Left cardiac atrium (tissue), 4 donors: ENCODE data around the gene LRRC14B. TPM values are rescaled to one million over a fixed set of nuclear protein-coding genes. Genes with fewer than 3 reads are reported as not detected.

Experiments used
- ATAC-seq, 2 donors: fragments of 200-7000 bp; cut with Tn5 transposase; one replicate each; pipeline ENCODE4 v1.9.1; 2020; ENCODE audit warnings: mild to moderate bottlenecking in 2 of 2, moderate library complexity in 2 of 2
- DNase-seq: peaks from one replicate; pipeline ENCODE4 v3.0.0-alpha.2; 2020
- intact Hi-C, 2 donors: fragments of 100-400 bp; cut with DNase I; formaldehyde crosslinking; loops; one replicate each; pipeline versions ENCODE4 v1.14.1 to v1.15.1; 2022 to 2023
- long read RNA-seq: library from polyadenylated mRNA; unstranded; transcript quantifications from one replicate; pipeline ENCODE4 v2.0.0, GENCODE V29; 2021
- total RNA-seq, 2 donors: library from RNA; stranded (reverse); fragmentation: NEBNext Ultra II Directional; extraction: Animal tissue kit (Norgen Biotek cat#: 25700); gene quantifications; one replicate each; pipeline ENCODE4 v1.2.1, GENCODE V29; 2021
- donor health status: DM: no; HTN: yes; CAD: no.
- donor health status: DM: no; HTN: yes; CAD: no; lungs with severe emphysema.
- donor health status: DM: yes; HTN: yes; CAD: no.
- donor health status: Dilated cardiomyopathy.

The LRRC14B gene
- 10 to 100 TPM; 16.5 to 35.9 TPM for total RNA-seq
- long read RNA-seq, transcript LRRC14B-201 (2 exons, 1,573 nt), result major isoform, 35 of 36 reads
- long read RNA-seq, partial matches to known transcripts, result 0 of 36 reads
- long read RNA-seq, other reads (novel, unspliced or antisense), result 1 of 36 reads

DNA sequence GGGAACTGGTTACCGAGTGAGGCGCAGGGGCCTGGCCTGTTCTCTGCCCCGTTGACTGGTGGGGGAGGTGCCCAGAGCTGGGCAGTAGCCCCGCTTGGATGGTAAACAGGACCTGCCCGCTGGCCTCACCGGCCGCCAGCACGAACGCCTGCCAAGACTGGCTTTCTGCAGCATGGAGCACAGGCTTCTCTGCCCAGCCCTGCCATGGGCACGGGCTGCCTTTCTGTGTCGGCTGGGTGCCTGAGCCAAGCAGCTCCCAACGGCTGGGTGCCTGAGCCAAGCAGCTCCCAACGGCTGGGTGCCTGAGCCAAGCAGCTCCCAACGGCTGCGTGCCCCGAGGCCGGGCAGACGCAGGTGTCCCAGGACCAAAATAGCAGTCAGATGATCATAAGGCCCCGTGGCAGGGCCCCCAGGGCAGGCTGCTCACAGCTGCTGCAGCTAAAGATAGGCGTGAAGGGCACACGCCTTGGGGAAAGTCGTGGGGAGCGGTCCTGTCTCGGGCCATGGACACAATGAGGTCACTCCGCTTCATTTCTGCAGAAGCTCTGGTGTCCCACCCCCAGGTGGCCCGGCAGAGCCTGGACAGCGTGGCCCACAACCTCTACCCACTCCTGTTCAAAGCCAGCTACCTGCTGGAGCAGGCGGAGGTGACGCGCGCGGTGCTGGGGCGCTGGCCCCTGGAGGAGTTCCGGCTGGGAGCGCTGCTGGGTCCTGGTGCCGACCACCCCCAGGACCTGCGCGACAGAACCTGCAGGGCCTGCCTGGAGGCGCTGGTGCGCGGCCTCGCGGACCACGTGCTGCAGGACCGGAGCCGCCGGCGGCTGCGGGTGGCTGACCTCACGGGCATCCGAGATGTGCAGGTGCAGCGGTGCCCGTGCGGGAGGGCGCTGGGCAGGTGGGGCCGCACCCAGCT lies at the start of gene LRRC14B:
Gene LRRC14B, plus strand, starts transcription at position 460 of the 913 bp plus-strand sequence. Its CDS starts 44 bp downstream, at position 504.
- intact Hi-C loops, result no loop called here
- peak; percentile 66 to 73 for ATAC-seq
- DNase-seq, result peak; percentile 71

DNA sequence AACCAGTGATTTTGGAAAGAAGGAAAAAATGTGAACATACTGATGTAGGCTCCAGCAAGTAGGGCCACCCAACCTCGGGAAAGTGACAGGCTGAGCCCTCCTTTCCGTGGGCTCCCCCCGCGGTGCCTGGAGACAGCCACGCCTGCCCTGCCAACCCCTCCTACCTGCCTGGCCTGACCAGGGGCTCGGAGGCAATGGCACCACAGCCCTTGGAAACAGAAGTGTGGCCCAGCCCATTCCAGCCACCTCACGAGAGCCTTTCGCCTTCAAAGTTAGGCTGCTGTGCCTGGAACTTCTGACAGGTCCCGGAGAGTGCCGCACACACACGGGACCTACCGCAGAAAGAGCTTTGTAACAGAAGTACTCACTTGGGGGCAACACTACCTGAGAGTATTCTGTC lies 49.5 kb upstream of the LRRC14B start:
- intact Hi-C loops, result no loop called here
- ATAC-seq (no peak), DNase-seq (no peak)

DNA sequence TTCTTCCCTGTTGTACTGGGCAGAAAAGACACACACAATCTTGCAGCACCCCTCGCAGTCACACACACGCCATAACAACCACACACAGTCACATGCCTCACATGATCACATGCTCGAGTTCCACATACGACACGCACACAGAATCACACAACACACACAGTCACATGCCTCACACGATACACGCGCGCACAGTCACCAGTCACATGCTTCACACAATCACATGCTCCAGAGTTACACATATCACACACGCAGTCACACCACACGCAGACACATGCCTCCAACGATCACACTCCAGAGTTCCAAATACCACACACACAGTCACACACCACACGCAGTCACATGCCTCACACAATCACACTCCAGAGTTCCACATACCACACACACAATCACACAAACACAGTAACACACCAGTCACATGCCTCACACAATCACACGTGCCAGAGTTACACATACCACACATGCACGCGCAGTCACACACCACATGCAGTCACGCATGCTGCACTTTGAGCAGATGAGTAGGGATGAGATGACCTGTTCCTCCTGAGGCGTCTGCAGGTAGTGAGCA lies 49.0 kb upstream of the LRRC14B start:
- intact Hi-C loops, result no loop called here
- ATAC-seq, result no peak
- no peak for DNase-seq

DNA sequence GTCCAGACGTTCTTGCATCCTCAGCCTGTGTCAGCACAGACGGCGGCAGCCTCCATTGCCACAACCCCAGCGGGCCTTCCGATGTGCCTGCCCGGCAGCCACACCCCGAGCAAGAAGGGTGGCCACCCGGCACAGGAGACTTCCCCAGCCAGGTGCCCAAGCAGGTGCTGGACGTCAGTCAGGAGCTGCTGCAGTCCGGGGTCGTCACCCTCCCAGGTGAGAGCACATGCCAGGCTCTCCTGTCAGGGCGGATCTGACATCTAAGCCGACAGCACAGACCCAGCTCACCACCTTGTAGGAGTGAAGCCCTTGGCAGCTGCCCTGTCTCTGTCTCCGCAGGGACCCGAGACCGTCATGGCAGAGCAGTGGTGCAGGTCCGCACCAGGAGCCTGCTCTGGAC lies 48.3 kb upstream of the LRRC14B start:
- intact Hi-C loops, result no loop called here
- DNase-seq (no peak), ATAC-seq (no peak)

DNA sequence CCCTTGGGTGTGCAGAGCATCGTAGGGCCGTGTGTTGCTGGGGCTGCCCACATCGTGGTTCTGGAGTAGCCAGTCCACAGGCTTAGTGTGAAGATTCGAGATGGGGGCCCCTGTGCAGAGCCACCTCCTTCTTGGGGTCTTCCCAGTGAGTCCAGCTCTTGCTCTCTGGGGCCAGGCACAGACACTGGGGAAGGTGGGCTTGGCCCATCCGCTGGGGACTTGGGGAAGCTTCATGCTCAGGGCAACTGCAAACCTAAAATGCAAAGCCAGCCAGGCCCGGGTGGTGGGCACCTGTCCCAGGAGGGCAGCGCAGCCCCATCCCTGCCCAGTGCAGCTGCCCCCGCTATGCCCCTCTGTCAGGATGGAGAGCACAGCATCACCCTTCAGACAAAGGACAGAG lies 46.4 kb upstream of the LRRC14B start:
- ATAC-seq (no peak), DNase-seq (no peak)
- intact Hi-C loops, result no loop called here

DNA sequence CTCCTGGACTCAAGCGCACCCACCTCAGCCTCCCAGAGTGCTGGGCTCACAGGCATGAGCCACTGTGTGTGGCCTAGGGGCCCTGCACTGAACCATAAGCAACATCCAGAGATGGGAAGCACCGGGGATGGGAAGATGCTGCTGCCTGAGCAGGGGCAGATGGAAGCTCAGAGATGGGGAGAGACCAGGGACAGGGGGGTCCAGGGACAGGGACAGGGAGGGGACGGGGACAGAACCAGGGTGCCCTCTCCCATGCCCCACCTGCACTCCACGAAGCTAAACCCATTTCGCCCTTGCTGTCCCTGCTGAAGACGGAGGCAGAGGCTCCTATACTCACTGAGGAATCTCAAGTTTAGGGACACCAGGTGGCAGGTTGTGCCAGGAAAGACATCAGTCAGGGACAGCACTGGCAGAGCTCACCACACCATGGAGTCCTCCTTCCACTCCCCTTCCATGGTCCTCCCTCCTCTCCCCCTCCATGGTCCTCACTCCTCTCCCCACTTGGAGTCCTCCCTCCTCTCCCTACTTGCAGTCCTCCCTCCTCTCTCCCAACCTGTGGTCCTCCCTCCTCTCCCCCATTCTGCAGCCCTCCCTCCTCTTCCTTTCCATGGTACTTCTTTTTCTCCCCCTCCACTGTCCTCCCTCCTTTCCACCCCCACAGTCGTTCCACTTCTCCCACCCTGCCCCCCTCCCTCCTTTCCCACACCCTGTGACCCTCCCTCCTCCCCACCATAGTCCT lies 45.5 kb upstream of the LRRC14B start:
- intact Hi-C loops, result no loop called here
- ATAC-seq (no peak), DNase-seq (no peak)

DNA sequence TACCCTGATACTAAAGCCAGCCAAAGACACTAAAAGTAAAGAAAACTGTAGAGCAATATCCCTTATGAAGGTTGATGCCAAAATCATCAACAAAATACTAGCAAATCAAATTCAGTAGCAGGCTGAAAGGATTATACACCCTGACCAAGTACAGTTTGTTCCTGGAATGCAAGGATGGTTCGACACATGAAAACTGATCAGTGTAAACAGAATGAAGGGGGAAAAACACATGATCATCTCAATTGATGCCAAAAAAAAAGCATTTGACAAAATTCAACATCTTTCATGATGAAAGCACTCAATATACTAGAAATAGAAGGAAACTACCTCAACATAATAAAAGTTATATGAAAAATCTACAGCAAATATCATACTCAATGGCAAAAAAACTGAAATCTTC lies 43.5 kb upstream of the LRRC14B start:
- no peak for DNase-seq
- ATAC-seq, result no peak
- intact Hi-C loops, result no loop called here

DNA sequence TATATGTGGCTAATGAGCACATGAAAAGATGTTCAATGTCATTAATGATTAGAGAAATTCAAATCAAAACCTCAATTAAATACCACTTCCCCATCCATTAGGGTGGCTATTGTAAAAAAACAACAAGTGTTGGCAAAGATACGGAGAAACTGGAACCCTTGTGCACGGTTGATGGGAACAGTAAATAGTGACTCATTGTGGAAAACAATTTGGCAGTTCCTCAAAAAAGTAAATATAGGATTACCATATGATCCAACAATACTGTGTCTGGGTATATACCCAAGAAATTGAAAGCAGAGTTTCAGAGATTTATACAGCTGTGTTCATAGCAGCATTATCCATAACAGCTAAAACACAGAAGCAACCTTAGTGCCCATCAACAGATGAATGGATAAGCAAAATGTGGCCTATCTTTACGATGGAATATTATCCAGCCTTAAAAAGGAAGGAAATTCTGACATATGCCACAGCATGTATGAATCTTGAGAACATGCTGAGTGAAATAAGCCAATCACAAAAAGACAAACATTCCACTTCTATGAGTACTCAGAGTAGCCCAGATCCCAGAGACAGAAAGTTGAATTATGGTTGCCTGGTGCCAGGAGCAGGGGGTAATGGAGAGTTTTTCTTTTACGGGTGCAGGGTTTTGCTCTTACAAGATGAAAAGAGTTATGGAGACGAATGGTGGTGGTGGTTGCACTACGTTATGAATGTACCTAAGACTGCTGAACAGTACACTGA lies 41.4 kb upstream of the LRRC14B start:
- no peak for ATAC-seq
- no peak for DNase-seq
- intact Hi-C loops, result no loop called here

DNA sequence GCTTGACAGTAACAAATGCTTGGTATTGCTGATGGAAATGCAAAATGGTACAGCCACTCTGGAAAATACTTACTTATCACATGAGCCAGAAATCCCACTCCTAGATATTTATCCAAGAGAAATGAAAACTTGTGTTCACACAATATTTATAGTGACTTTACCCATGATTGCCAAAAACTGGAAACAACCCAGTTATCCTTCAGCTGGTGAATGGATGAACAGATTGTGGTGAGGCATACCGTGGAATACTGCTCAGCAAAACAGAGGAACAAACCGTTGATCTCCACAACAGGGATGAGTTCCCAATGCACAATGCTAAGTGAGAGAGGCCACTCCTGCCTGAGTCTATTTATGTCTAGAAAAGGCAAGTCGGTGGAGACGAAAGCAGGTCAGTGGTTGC lies 40.5 kb upstream of the LRRC14B start:
- DNase-seq (no peak), ATAC-seq (no peak)
- intact Hi-C loops, result no loop called here

DNA sequence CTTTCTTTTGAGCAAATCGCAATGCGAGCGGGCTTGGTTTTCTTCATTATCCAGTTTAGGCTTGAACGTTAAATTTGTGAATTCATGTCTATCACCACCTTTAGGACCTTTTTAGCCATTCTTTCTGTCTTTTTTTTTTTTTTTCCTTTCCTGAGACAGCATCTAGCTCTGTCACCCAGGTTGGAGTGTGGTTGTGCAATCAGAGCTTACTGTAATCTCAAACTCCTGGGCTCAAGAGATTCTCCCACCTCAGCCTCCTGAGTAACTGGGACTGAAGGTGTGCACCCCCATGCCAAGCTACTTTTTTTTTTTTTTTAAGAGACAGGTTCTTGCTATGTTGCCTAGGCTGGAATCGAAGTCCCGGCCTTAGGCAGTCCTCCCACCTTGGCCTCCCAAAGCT lies 39.2 kb upstream of the LRRC14B start:
- intact Hi-C loops, result no loop called here
- DNase-seq (no peak), ATAC-seq (no peak)

DNA sequence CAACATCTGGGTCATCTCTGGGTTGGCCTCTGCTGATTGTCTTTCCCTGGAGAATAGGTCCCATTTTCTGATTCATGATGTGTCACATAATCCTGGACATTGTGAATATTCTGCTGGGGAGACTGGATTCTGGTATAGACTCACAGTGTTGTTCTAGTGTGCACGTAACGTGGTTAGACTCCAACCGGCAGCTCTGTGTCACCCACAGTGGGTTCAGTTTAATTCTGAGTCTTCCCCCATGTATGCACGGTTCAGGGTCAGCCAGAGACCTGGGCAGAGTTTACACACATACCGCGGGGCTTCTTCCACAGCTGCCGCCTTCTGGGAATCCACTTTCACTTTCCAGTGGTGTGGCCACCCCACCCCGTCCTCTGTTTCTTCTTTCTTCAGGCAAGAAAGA lies 38.0 kb upstream of the LRRC14B start:
- DNase-seq (no peak), ATAC-seq (no peak)
- intact Hi-C loops, result no loop called here

DNA sequence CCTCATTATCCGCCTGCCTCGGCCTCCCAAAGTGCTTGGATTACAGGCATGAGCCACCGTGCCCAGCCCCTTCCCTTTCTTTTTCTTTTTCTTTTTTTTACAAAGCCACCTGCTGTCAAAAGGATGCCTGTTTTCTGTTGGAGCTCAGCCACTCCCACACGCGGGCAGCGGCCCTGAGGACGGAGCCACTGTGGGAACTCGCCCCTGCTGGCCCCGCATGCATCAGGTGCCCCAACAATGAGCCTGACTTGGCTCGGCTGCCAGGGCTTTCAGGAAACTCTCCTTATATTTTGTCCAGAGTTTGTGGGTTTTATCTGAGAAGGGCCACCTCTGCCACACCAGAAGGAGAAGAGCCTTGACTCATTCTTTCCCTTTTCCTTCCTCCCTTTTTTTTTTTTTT lies 37.1 kb upstream of the LRRC14B start:
- ATAC-seq (no peak), DNase-seq (no peak)
- intact Hi-C loops, result no loop called here

DNA sequence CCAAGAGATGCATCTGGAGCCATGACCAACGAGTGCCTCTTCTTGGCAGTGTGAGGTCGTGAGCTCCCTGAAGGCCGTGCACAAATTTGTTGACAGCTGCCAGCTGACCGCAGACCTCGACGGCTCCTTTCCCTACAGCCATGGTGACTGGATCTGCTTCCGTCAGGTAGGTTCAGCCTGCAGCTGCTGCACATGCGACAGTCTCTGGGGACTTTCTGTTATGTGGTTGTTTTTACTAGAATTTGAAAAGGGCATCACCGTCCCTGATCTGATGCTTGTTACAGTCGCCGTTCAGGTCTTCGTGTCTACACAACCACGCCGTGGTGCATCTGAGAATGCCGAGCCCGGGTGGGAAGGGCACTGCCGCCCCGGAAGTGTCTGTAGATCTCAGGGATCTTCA lies 36.5 kb upstream of the LRRC14B start:
- ATAC-seq (no peak), DNase-seq (no peak)
- intact Hi-C loops, result no loop called here

DNA sequence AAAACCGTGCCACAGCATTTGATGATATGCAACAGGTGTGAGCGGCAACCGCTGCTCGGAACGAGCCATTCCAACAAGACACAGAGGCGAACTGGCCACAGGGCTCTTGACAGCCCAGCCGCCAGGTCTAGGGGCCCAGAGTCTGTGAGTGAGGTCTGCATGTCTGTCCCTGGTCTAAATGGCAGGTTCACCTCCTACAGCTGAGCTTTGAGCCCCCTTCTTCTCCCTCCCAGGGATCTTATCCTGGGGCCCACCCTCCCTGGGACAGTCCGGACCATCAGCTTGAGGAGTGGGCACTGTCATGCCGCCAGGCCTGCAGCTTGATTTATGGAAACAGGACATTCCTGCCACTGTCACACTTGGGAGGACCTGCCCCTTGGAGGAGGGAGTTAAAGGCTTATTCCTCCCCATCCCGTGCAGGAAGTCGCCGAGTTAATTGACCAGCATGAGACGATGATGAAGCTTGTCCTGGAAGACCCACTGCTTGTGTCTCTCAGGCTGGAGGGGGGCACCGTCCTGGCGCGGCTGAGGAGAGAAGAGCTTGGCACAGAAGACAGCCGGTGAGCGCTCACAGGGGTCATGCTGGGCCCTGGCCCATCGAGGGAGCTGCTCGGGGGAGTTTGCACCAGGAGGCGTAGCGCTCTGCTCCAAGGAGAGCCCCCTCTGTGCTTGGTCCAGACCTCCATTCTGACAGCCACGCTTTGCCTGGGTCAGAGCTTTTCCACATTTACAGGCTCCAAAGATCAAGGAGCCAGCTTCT lies 35.5 kb upstream of the LRRC14B start:
- intact Hi-C loops, result no loop called here
- ATAC-seq (no peak), DNase-seq (no peak)

DNA sequence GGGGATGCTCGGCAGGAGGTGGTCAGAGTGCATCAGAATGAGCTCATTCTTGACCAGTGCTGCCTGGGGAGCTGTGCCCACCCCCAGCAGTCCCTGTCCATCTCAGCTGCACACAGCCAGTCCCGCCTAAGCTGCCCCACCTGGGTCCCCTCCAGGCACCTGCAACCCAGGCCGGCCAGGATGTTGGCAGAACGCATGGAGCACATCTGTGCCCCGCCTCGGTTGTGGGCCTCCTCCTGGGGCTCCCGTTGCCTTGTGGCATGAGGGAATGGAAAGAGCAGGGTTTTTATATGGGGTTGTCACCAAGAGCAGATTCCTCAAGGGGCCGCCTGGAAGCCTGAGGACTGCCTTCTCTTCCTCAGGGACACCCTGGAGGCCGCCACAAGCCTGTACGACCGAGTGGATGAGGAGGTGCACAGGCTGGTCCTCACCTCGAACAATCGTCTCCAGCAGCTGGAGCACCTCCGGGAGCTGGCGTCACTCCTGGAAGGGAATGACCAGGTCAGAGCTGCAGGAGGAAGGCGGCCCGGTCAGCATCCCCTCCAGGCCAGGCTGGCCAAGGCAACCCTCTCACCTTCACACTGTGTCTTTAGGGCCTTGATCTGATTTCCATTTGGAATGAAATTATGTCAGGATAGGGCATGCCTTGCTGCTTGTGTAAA lies 34.8 kb upstream of the LRRC14B start:
- DNase-seq (no peak), ATAC-seq (no peak)
- intact Hi-C loops, result no loop called here

DNA sequence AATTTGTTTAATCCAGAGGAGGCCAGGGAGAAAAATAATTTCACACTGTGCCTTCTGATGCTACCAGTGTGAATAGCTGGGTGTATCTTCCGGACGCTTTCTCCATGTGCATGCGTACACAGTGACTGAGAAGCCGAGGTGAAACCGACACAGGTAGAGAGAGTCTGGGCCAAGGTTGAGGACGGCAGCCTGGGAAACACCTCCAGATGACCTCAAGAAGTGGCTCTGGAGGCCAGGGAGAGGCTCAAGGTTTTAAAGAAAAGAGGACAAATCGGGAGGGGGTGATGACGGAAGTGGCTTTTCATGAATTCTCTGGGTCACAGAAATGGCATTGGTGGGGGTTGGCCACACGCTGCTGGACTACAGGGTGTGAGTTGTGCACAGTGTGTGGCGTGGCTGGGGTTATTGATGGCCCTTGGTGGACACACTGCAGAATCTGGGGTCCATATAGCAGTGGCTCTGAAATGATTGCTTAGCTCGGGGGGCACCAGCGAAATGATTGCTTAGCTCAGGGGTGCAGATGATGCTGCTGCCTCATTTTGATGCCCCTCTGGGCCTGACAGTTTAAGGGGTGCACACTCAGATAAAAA lies 34.1 kb upstream of the LRRC14B start:
- intact Hi-C loops, result no loop called here

DNA sequence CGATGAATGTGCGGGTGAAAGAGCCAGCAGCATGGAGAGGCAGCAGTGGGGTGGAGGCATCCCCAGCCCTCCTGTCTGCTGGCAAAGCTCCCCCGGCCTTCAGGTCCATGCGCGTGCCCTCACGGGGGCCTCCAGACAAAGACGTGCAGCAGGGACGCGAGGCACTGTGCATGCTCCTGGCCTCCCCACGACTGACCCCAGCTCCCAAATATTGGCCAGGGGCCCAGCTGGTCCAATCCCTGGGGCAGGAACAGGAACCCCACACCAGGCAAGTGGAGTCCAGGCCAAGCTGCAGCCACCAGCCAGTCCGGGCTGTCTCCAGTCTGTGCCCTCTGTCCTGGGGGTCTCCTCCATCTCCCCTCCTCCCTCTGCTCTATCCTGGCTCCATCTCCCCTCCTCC lies 33.5 kb upstream of the LRRC14B start:
- no peak for DNase-seq
- no peak for ATAC-seq
- intact Hi-C loops, result no loop called here

More for the DNA sequence above, 34.1 kb upstream of the LRRC14B start:
- DNase-seq, result no peak
- no peak for ATAC-seq
